CD4-positive, CD25-positive, alpha-beta regulatory T cell (primary cell): ENCODE measurements around the gene ULK4. TPM values are rescaled to one million over a fixed set of nuclear protein-coding genes. Genes with fewer than 3 reads are reported as not detected.

Experiments
- ATAC-seq, 2 donors: fragments of 150-1000 bp; cut with Tn5 transposase; one replicate each; pipeline ENCODE4 v1.10.0; 2021; ENCODE audit warnings: low read depth in 2 of 2, moderate number of reproducible peaks in 2 of 2, moderate library complexity in 1 of 2
- DNase-seq, 3 donors: peaks; one replicate each; pipeline versions ENCODE4 v3.0.0 to v3.0.0-alpha.2; 2012 to 2022; ENCODE audit warnings: mixed read lengths in 1 of 3
- H3K27ac ChIP-seq: one replicate; pipeline ENCODE4 v1.7.0; 2013; ENCODE audit warnings: mild to moderate bottlenecking, low read length; ENCODE audit not compliant: insufficient read depth, poor library complexity, severe bottlenecking
- H3K27me3 ChIP-seq: one replicate; pipeline ENCODE4 v1.7.0; 2013; ENCODE audit warnings: low read length; ENCODE audit not compliant: control insufficient read depth, insufficient read depth
- H3K36me3 ChIP-seq: one replicate; pipeline ENCODE4 v1.7.0; 2013; ENCODE audit warnings: mild to moderate bottlenecking, low read length, moderate library complexity; ENCODE audit not compliant: control insufficient read depth, insufficient read depth
- H3K4me1 ChIP-seq: 2 replicates; pipeline ENCODE4 v1.7.0; 2013; ENCODE audit warnings: mild to moderate bottlenecking, low read length; ENCODE audit not compliant: insufficient read depth, control insufficient read depth, poor library complexity, severe bottlenecking
- H3K4me3 ChIP-seq: one replicate; pipeline ENCODE4 v1.7.0; 2013; ENCODE audit warnings: low read depth, mild to moderate bottlenecking, low read length, moderate library complexity
- H3K9me3 ChIP-seq, 2 experiments: 1 replicate in 1 of 2; 2 replicates in 1 of 2; pipeline ENCODE4 v1.7.0; 2013; ENCODE audit warnings: low read length in 2 of 2, mild to moderate bottlenecking in 1 of 2, moderate library complexity in 1 of 2; ENCODE audit not compliant: control insufficient read depth in 2 of 2
- H3K27ac Mint-ChIP-seq, 3 donors: one replicate each; pipeline ENCODE4 v1.8.0; 2020 to 2022; ENCODE audit warnings: mild to moderate bottlenecking in 3 of 3, mixed read lengths in 3 of 3, moderate library complexity in 2 of 3
- H3K27me3 Mint-ChIP-seq: one replicate; pipeline ENCODE4 v1.8.0; 2022; ENCODE audit warnings: mild to moderate bottlenecking, mixed read lengths
- H3K36me3 Mint-ChIP-seq: one replicate; pipeline ENCODE4 v1.8.0; 2020; ENCODE audit warnings: mixed read lengths
- H3K4me1 Mint-ChIP-seq, 4 donors: one replicate each; pipeline ENCODE4 v1.8.0; 2020 to 2022; ENCODE audit warnings: mixed read lengths in 4 of 4, mild to moderate bottlenecking in 1 of 4
- H3K4me3 Mint-ChIP-seq, 4 donors: one replicate each; pipeline ENCODE4 v1.8.0; 2020 to 2022; ENCODE audit warnings: mild to moderate bottlenecking in 4 of 4, mixed read lengths in 4 of 4, moderate library complexity in 3 of 4
- H3K9me3 Mint-ChIP-seq, 7 donors: one replicate each; pipeline ENCODE4 v1.8.0; 2020 to 2022; ENCODE audit warnings: mixed read lengths in 7 of 7, mild to moderate bottlenecking in 3 of 7, moderate library complexity in 2 of 7
- polyA plus RNA-seq, 4 donors: library from polyadenylated mRNA; unstranded; fragments of 300-500 nt; fragmentation: Illumina TruSeq; gene quantifications; one replicate each; pipeline ENCODE4 v1.2.3, GENCODE V29; 2021
- total RNA-seq: library from RNA; stranded (reverse); gene quantifications from one replicate; pipeline ENCODE4 v1.2.3, GENCODE V29; 2022

ULK4 gene
- total and polyA plus RNA-seq, 5 donors from 2014 or later, result 9.3 to 27.2 (median 11.1) TPM

DNA sequence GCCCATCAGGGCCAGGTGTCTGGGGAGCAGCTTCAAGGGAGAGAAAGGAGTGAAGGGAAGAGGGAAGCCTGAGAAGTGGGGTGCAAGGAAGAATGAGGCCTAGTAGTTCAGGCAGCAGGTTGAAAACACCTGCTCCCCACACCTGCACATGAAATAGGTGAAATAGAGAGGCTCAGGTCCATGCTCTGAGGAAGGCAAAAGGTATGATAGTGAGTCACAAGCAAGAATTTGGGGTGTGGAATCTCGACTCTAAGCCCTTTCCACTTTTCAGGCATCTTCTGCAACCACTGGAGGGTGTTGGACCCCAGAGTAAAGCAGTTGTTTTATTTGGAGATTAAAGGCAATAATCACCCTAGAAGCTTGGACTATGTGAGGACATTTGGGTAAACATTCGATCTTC lies 605.1 kb downstream of the ULK4 start:
- H3K27me3 ChIP-seq, result no peaks in the 10 kb centered on the region
- Mint-ChIP-seq H3K36me3 (no peaks in the 10 kb centered on the region), H3K4me1 (peaks cover 0 to 2% (median 0%) of the 10 kb centered on the region in 4 donors), H3K9me3 (no peaks in the 10 kb centered on the region), H3K27me3 (no peaks in the 10 kb centered on the region), H3K27ac (no peak overlapping the region), H3K4me3 (no peak overlapping the region)
- DNase-seq, result no peak
- H3K9me3 ChIP-seq, result no peaks in the 10 kb centered on the region
- H3K36me3 ChIP-seq, result no peaks in the 10 kb centered on the region
- no peak overlapping the region for H3K4me3 ChIP-seq
- H3K27ac ChIP-seq, result no peak overlapping the region
- no peak for ATAC-seq
- no peaks in the 10 kb centered on the region for H3K4me1 ChIP-seq

DNA sequence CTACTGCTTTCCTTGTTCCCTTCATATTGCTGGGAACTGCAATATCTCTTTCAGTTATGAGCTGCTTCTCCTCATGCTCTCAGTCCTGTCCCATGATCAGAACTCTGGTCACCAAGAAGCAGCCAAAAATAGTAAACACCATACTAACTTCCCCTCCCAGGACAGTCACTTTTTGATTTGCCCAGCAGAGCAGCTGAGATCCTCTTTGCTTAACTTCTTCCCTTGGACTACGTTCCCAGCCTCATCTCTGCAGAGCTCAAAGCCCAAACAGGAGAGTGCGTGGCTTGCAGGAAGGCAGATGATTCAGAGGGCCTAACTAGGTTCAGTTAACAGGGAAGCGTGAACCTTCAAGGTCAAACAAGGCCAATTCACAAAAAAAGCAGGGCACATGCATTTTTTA lies 609.4 kb downstream of the ULK4 start:
- Mint-ChIP-seq H3K4me3 (no peak overlapping the region), H3K27ac (no peak overlapping the region), H3K4me1 (peaks cover 0 to 2% (median 0%) of the 10 kb centered on the region in 4 donors), H3K9me3 (no peaks in the 10 kb centered on the region), H3K36me3 (no peaks in the 10 kb centered on the region), H3K27me3 (no peaks in the 10 kb centered on the region)
- Histone ChIP-seq H3K27me3 (no peaks in the 10 kb centered on the region), H3K4me1 (no peaks in the 10 kb centered on the region), H3K4me3 (no peak overlapping the region), H3K36me3 (no peaks in the 10 kb centered on the region), H3K9me3 (no peaks in the 10 kb centered on the region), H3K27ac (no peak overlapping the region)
- ATAC-seq (no peak), DNase-seq (no peak)

DNA sequence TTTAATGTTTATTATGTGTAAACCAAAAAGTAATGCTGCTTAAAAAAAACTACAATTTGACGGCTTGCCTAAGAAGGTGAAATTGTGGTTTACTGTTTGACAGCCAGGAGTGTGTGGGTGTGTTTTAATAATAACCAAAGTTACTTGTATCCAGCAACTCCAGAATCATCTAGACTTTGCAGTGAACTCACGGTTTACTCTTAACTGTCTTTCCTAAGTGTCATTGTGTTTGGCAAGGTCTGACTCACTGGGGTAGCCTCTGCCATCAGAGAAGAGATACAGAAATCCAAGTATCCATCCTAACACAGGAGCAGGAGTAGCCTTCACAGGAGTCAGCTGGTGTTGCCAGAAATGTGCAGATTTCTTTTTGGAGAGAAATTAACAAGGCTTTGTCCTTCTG lies 611.5 kb downstream of the ULK4 start:
- Mint-ChIP-seq H3K4me3 (no peak overlapping the region), H3K36me3 (peaks cover under 1% of the 10 kb centered on the region), H3K9me3 (peaks cover 0 to 4% (median 0%) of the 10 kb centered on the region in 7 donors), H3K27me3 (no peaks in the 10 kb centered on the region), H3K27ac (no peak overlapping the region), H3K4me1 (peaks cover 0 to 2% (median 0%) of the 10 kb centered on the region in 4 donors)
- H3K4me3 ChIP-seq, result no peak overlapping the region
- no peak for DNase-seq
- H3K36me3 ChIP-seq, result no peaks in the 10 kb centered on the region
- ATAC-seq, result no peak
- no peaks in the 10 kb centered on the region for H3K4me1 ChIP-seq
- no peaks in the 10 kb centered on the region for H3K27me3 ChIP-seq
- no peak overlapping the region for H3K27ac ChIP-seq
- no peaks in the 10 kb centered on the region for H3K9me3 ChIP-seq

DNA sequence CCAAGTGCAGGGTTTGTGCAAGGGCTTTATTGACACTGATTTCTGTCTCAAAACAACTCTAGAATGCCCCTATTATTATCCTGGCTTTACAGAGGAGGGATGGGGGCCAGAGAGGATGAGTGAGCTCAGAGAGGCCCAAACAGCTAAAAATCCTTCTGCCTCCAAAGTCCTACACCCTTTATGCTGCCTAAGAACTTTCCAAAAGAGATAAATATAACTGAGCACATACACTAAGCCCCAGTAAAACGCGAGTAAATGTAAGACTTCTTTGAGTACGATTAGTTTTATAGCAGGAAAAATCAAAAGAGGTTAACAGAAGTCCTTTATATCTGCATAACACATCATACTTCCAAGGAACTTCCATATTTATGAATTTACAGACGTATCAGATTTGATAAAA lies 613.5 kb downstream of the ULK4 start:
- ATAC-seq (no peak), DNase-seq (no peak)
- Mint-ChIP-seq H3K36me3 (peaks cover 3% of the 10 kb centered on the region), H3K27me3 (no peaks in the 10 kb centered on the region), H3K4me3 (no peak overlapping the region), H3K4me1 (peaks cover 0 to 2% (median 0%) of the 10 kb centered on the region in 4 donors), H3K27ac (no peak overlapping the region), H3K9me3 (peaks cover 0 to 14% (median 3%) of the 10 kb centered on the region in 7 donors)
- Histone ChIP-seq H3K4me1 (no peaks in the 10 kb centered on the region), H3K27me3 (no peaks in the 10 kb centered on the region), H3K27ac (no peak overlapping the region), H3K36me3 (no peaks in the 10 kb centered on the region), H3K4me3 (no peak overlapping the region), H3K9me3 (no peaks in the 10 kb centered on the region)

DNA sequence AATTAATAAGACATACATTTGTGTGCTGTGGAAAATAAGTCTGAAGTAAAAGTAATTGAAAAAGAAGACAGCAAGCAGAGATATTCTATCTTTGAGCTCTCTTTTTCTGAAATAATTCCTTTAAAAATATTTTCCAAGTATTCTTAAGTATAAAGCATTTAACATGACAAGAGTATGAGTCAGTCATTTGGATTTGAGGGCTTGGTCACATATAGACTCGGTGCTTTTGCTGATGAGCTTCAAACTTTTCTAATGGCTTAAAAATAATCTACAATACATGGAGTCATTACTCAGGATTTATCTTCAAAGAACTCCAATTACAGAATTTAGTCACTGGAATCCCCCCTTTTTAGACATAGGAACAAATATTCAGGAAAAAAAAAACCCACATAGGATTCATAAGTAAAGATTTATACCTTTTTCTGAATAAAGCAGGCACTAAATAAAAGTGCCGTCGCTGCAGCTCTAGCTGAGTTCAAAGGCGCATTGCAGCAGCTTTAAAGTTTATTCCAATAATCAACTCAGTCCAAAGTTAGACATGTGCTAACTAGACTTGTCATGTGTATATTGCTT lies 615.1 kb downstream of the ULK4 start:
- H3K9me3 Mint-ChIP-seq, result peaks cover 0 to 14% (median 3%) of the 10 kb centered on the region in 7 donors
- Histone ChIP-seq H3K36me3 (no peaks in the 10 kb centered on the region), H3K27me3 (no peaks in the 10 kb centered on the region), H3K4me1 (no peaks in the 10 kb centered on the region), H3K4me3 (no peak overlapping the region), H3K27ac (no peak overlapping the region), H3K9me3 (no peaks in the 10 kb centered on the region)
- no peaks in the 10 kb centered on the region for H3K27me3 Mint-ChIP-seq
- peaks cover 7% of the 10 kb centered on the region for H3K36me3 Mint-ChIP-seq
- H3K4me3 Mint-ChIP-seq, result no peak overlapping the region
- no peak for DNase-seq
- no peaks in the 10 kb centered on the region for H3K4me1 Mint-ChIP-seq
- ATAC-seq, result no peak
- H3K27ac Mint-ChIP-seq, result no peak overlapping the region

DNA sequence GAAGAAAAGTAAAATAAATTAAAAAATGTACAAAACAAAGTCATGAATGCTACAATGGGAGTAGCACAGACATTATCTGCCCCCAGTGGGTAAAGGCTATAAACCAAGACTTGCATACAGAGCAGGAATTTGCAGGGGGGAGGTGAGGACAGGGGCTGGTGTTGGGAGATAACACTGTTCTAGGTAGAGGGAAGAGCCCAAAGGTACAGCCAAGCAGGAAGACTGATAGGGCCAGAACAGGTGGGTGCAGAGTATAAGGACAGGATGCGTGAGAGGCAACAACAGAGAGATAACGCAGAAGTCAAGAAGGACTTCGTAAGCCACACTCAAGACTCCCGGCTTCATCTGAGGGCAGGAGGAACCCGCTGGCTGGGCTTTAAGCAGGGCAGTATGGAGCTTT lies 616.1 kb downstream of the ULK4 start:
- Histone ChIP-seq H3K27me3 (no peaks in the 10 kb centered on the region), H3K4me3 (no peak overlapping the region), H3K4me1 (no peaks in the 10 kb centered on the region), H3K9me3 (no peaks in the 10 kb centered on the region), H3K27ac (no peak overlapping the region), H3K36me3 (no peaks in the 10 kb centered on the region)
- DNase-seq (no peak), ATAC-seq (no peak)
- H3K36me3 Mint-ChIP-seq, result peaks cover 7% of the 10 kb centered on the region
- no peaks in the 10 kb centered on the region for H3K27me3 Mint-ChIP-seq
- no peaks in the 10 kb centered on the region for H3K4me1 Mint-ChIP-seq
- H3K4me3 Mint-ChIP-seq, result no peak overlapping the region
- no peak overlapping the region for H3K27ac Mint-ChIP-seq
- H3K9me3 Mint-ChIP-seq, result peaks cover 0 to 14% (median 3%) of the 10 kb centered on the region in 7 donors

DNA sequence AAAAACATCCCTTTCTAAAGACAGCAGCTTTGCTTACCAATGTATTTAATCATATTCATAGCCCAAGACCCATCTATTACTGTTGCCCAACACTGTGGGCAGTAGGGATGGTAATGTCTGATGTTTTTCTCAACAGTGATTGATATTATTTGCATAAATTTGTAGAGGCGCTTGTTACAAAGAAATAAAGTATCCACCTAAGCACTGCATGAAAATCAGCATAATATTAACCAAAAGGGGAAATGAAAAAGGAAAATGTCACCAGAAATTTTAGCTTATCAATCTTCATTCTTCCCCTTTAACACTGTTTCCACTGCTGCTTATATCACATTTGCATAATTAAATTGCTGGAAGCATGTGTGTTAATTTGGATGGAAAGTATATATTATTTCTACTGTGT lies 622.1 kb downstream of the ULK4 start:
- Histone ChIP-seq H3K4me3 (no peak overlapping the region), H3K9me3 (no peaks in the 10 kb centered on the region), H3K27me3 (no peaks in the 10 kb centered on the region), H3K4me1 (no peaks in the 10 kb centered on the region), H3K27ac (no peak overlapping the region), H3K36me3 (no peaks in the 10 kb centered on the region)
- H3K9me3 Mint-ChIP-seq, result peaks cover 0 to 7% (median under 1%) of the 10 kb centered on the region in 7 donors
- DNase-seq (no peak), ATAC-seq (no peak)
- no peak overlapping the region for H3K27ac Mint-ChIP-seq
- no peaks in the 10 kb centered on the region for H3K4me1 Mint-ChIP-seq
- H3K36me3 Mint-ChIP-seq, result peaks cover 4% of the 10 kb centered on the region
- no peak overlapping the region for H3K4me3 Mint-ChIP-seq
- H3K27me3 Mint-ChIP-seq, result no peaks in the 10 kb centered on the region

DNA sequence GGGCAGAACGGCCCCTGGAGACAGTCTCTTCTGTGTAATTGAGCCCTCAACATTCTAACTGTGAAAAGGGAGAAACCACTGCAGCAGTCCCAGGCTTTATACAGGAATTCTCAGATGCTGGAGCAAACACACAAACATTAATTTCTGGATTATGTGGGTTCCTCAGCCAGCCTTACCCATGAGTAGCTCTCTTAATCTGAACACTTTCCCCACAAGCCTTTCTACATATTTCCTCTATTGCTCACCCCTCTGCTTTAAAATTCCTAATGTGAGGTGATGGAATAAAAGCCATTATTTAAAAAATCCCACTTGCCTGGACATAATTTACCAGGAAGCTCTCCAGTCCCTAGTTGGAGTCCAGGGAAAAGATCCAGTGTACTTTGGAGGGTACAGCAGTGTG lies 623.6 kb downstream of the ULK4 start:
- Histone ChIP-seq H3K36me3 (no peaks in the 10 kb centered on the region), H3K9me3 (no peaks in the 10 kb centered on the region), H3K4me1 (no peaks in the 10 kb centered on the region), H3K27me3 (no peaks in the 10 kb centered on the region), H3K4me3 (no peak overlapping the region), H3K27ac (no peak overlapping the region)
- Mint-ChIP-seq H3K9me3 (peaks cover 0 to 2% (median 0%) of the 10 kb centered on the region in 7 donors), H3K4me3 (no peak overlapping the region), H3K4me1 (no peaks in the 10 kb centered on the region), H3K27me3 (no peaks in the 10 kb centered on the region), H3K27ac (no peak overlapping the region), H3K36me3 (peaks cover 4% of the 10 kb centered on the region)
- DNase-seq (no peak), ATAC-seq (no peak)
